Fibroblast of mammary gland (primary cell): ENCODE data around the gene SHROOM1.
A peak's percentile ranks its signal among the peaks of the same experiment; 100 is the strongest.
"Not testable (repeated sequence)": the region's sequence is repeated elsewhere in the genome, so short reads cannot be mapped to it uniquely, and the experiment has no call there.

Source experiments
- DNase-seq: peaks from one replicate; pipeline ENCODE4 v3.0.0-alpha.2; 2010; ENCODE audit warnings: low read depth
- H3K4me3 ChIP-seq: 2 replicates; pipeline ENCODE4 v1.5.1; 2011; ENCODE audit warnings: low read depth, mild to moderate bottlenecking, low read length, moderate library complexity; ENCODE audit not compliant: control insufficient read depth
- TF ChIP-seq, protein P1 (sequence below): conservative IDR thresholded peaks from 2 replicates; pipeline ENCODE4 v1.5.1; 2011; ENCODE audit warnings: low read depth, low read length, inconsistent platforms; ENCODE audit not compliant: control insufficient read depth, insufficient read depth

The SHROOM1 gene

DNA sequence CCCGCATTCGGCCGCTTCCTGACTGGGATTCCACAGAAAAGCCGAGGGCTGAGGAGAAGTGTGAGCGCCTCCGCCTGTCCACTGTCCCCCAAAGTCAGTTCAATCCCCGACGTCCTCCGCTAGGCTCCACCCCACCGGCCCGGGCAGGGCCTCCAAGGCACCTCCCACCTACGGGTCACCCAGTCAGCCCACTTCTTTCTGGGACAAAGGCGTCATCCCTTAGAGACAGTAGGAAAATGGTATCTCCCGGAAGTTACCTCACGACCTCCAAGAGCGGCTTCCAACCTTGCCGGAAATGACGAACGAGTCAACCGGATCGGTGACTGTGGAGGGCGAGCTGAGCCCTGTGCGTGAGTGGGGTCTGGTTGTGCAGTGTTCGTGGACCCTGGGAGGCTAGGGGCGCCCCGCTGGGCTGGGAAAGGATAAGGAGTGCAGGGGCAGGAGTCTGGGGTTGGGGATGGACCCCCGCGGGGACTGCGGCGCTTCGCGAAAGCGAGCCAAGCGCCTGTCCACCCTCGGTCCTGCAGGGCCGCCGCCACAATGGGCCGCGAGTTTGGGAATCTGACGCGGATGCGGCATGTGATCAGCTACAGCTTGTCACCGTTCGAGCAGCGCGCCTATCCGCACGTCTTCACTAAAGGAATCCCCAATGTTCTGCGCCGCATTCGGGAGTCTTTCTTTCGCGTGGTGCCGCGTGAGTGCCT lies 36.0 kb upstream of the SHROOM1 start, which contains the start of the genes GDF9 and UQCRQ:
TSS of gene GDF9 (minus strand) at position 128 of the 704 bp plus-strand sequence. CDS start 1,936 bp downstream, outside the sequence.
TSS of gene UQCRQ (plus strand) at position 301 of the 704 bp plus-strand sequence. CDS start at position 541, 240 bp downstream.
- peak; percentile 100 for DNase-seq
- TF ChIP-seq, protein P1, sequence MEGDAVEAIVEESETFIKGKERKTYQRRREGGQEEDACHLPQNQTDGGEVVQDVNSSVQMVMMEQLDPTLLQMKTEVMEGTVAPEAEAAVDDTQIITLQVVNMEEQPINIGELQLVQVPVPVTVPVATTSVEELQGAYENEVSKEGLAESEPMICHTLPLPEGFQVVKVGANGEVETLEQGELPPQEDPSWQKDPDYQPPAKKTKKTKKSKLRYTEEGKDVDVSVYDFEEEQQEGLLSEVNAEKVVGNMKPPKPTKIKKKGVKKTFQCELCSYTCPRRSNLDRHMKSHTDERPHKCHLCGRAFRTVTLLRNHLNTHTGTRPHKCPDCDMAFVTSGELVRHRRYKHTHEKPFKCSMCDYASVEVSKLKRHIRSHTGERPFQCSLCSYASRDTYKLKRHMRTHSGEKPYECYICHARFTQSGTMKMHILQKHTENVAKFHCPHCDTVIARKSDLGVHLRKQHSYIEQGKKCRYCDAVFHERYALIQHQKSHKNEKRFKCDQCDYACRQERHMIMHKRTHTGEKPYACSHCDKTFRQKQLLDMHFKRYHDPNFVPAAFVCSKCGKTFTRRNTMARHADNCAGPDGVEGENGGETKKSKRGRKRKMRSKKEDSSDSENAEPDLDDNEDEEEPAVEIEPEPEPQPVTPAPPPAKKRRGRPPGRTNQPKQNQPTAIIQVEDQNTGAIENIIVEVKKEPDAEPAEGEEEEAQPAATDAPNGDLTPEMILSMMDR, result peak; percentile 16
- peak within 1 kb of the TSS; percentile 91 for H3K4me3 ChIP-seq

DNA sequence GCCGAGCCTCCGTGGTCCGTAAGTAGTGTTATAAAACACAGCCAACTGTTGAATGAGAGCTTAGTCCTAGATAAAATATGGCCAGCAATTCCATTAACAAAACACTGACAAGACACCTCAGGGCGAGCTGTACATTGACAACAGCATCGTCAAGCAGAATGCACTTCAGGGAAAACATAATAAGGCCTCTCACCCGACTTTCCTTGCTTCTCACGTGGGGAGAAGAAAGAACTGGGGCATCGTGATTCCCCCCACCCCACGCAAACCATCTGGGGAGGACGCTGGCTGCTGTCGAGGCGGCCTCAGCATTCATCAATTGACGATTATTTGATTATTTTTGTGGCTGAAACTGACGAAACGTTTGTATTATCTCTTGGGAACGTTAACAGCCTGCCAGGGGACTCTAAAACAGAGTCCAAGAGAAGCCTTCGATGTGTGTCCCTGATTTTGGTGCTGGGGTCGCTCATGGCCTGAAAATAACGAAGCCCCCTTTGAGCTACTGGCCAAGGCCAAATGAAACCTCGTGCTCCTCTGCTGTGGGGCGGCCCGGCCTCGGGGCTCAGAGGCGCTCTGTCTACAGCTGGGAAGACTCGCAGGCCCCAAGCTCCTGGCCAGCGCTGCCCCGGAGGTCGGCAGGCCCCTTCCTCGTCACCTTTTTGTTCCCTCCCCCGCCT lies 35.4 kb upstream of the SHROOM1 start:
- peak overlapping the region; percentile 91 for H3K4me3 ChIP-seq
- TF ChIP-seq, protein P1, result no peak
- no peak for DNase-seq

DNA sequence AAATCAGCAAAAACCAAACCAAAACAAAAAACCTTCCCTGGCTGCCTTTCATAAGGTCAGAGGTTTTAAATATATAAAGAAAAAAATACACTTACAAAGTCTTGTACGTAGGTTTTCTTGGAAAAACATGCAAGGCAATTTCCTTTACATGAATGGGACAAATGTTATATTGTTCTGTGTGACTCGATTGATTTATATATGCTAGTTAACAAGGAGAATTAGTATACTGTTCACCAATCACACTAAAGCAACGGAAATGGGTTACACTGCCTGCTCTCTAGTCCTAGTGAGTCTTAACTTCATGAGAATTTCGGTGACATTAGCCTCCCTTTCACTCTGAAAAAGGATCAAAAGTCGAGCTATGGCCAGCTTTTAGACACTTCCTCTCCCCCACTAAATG lies 30.3 kb upstream of the SHROOM1 start:
- DNase-seq, result no peak
- H3K4me3 ChIP-seq, result no peak overlapping the region
- TF ChIP-seq, protein P1, result no peak

DNA sequence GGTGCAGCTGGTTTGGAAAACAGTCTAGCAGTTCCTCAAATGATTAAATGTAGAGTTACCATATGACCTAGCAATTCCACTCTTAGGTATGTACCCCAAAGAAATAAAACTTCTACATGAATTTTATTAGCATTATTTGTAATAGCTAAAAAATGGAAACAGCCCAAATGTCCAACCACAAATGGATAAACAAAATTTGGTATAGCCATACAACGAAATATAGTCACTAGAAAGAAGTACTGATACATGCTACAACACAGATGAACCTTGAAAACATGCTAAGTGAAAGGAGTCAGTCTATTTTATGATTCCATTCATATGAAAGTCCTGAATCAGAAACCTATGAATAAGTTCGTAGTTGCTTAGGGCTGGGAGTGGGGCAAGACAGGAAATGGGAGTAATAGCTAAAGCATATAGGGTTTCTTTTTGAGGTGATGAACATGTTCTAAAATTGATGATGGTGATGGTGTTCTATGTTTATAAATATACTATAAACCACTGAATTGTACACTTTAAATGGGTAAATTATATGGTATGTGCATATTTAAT lies 29.5 kb upstream of the SHROOM1 start:
- TF ChIP-seq, protein P1, result no peak
- DNase-seq, result no peak
- no peak overlapping the region for H3K4me3 ChIP-seq

DNA sequence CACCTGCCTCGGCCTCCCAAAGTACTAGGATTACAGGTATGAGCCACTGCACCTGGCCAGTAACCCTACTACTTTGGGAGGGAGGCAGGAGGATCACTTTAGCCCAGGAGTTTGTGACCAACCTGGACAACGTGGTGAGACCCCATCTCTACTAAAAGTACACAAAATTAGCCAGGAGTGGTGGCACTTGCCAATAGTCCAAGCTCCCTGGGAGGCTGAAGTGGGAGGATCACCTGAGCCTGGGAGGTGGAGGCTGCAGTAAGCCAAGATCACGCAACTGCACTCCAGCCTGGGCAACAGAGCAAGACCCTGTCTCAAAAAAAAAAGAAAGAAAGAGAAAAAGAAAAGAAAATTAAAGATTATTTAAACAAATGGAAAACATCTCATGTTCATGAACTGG lies 25.6 kb upstream of the SHROOM1 start:
- TF ChIP-seq, protein P1, result no peak
- no peak overlapping the region for H3K4me3 ChIP-seq
- DNase-seq, result no peak

DNA sequence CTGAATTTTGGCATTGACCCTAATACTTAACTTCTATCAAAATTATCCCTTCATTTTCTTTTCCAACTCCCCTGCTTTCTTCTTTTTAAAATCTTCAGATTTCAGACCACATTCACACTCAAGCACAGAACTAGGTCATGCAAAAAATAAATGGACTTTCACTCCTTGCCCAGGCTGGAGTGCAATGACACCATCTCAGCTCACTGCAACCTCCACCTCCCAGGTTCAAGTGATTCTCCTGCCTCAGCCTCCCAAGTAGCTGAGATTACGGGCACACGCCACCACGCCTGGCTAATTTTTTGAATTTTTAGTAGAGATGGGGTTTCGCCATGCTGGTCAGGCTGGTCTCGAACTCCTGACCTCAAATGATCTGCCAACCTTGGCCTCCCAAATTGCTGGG lies 24.5 kb upstream of the SHROOM1 start:
- H3K4me3 ChIP-seq, result not testable (repeated sequence)

DNA sequence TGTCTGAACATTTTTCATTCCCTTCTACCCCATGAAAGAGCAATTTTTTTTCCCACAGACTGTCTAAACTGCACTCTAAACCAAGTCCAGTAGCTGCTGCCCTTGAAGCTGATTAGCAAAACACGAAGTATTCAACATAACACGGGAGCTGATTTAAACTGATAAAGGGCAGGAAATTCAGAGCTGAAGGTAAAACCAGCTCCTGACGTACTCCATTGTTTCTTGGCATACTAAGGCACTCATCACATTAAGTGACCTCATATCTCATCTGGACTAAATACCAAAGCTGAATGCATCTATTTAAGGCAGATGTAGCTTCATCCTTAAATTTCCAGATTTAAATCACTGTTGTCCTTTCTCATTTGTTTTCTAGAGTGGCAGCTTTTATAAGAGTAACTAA lies 23.9 kb upstream of the SHROOM1 start:
- H3K4me3 ChIP-seq, result no peak overlapping the region
- no peak for DNase-seq
- TF ChIP-seq, protein P1, result no peak

More for the DNA sequence above, 24.5 kb upstream of the SHROOM1 start:
- not testable (repeated sequence) for DNase-seq
